ENCODE results near the gene TMEM121.
A peak's percentile ranks its signal among the peaks of the same experiment; 100 is the strongest.
"Not testable (repeated sequence)": the region's sequence is repeated elsewhere in the genome, so short reads cannot be mapped to it uniquely, and the experiment has no call there.

TMEM121 gene

DNA sequence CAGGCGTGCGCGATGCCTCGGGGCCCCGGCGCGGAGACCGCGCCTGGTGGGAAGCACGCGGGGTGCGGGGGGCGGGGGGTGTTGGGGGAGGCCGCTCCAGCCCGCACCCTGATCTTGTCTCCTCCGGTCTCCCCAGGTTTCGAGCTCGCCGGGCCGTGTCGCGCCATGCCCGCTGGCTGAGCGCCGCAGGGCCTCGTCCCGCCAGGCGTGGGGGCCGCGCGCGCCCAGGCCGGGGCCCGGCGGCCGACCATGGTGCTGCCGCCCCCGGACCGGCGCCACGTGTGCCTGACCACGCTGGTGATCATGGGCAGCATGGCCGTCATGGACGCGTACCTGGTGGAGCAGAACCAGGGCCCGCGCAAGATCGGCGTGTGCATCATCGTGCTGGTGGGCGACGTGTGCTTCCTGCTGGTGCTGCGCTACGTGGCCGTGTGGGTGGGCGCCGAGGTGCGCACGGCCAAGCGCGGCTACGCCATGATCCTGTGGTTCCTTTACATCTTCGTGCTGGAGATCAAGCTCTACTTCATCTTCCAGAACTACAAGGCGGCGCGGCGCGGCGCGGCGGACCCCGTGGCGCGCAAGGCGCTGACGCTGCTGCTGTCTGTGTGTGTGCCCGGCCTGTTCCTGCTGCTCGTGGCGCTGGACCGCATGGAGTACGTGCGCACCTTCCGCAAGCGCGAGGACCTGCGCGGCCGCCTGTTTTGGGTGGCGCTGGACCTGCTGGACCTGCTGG is 2.4 kb downstream of the TMEM121 start:
- peak; percentile 61 for DNase-seq (ENCODE audit: low read depth)

DNA sequence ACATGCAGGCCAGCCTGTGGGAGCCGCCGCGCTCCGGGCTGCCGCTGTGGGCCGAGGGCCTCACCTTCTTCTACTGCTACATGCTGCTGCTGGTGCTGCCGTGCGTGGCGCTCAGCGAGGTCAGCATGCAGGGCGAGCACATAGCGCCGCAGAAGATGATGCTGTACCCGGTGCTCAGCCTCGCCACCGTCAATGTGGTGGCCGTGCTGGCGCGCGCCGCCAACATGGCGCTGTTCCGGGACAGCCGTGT is 2.9 kb downstream of the TMEM121 start:
- DNase-seq (ENCODE audit: low read depth): no peak

DNA sequence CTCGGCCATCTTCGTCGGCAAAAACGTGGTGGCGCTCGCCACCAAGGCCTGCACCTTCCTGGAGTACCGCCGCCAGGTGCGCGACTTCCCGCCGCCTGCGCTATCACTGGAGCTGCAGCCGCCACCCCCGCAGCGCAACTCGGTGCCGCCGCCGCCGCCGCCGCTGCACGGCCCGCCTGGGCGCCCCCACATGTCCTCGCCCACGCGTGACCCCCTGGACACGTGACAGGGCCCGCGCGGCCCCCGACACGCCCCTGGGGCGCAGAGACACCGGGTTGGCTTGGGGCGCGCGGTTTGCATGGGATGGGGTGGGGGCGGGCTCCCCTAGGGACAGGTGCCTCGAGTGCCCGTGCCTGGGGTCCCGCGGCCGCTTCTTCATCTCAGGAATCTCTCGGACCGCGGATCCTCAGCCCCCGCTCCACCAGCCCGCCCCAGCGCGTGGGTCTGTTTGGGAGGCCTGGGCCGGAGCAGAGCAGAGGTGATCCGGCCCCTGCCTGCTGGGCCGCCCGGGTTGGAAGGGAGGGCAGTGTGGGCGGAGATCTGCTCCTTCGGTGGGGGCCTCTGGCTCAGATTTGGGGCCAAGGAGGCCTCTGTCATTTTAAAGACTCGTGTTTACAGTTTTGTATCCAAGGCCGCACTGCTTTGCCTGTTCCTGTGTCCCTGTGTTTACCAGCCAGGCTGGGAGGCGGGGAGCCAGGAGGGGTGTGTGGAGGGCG is 3.3 kb downstream of the TMEM121 start:
- peak; percentile 52 for DNase-seq (ENCODE audit: low read depth)

DNA sequence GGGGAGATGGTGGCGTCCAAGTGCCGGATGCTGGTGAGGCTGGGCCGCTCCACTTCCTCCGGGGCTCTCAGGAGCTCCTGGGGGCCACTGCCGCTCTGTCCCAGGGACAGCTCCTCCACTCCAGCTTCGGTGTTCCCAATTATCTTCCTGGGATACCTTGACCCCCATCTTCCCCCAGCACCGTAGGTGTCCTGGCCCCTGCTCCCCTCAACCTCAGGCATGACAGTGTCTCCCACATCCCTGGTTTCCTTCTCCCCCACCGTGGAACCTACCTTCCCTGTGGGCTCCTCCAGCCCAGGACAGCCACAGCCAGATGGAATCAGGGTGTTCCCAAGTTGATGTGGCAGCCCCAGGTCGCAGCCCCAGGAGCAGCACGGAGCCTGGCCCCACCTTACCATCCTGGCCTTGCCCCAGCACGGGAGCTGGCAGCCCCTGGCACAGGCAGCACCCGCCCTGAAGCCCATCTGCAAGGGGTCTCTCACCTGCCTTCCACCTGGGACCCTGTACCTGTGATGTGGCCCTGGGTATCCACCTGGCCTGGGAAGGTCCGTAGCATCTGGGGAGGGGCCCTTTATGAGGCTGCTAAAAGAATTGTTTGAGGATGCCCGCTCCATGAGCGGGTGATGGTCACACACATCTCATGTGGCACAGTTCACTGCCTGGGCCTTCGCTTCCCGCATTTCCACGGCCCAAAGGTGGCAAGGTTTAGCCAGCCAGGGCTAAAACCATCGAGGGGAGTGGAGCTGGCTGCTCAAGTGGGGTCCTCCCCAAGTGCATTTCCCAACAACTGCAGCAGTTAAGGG is 4.1 kb downstream of the TMEM121 start:
- no peak for DNase-seq (ENCODE audit: low read depth)

DNA sequence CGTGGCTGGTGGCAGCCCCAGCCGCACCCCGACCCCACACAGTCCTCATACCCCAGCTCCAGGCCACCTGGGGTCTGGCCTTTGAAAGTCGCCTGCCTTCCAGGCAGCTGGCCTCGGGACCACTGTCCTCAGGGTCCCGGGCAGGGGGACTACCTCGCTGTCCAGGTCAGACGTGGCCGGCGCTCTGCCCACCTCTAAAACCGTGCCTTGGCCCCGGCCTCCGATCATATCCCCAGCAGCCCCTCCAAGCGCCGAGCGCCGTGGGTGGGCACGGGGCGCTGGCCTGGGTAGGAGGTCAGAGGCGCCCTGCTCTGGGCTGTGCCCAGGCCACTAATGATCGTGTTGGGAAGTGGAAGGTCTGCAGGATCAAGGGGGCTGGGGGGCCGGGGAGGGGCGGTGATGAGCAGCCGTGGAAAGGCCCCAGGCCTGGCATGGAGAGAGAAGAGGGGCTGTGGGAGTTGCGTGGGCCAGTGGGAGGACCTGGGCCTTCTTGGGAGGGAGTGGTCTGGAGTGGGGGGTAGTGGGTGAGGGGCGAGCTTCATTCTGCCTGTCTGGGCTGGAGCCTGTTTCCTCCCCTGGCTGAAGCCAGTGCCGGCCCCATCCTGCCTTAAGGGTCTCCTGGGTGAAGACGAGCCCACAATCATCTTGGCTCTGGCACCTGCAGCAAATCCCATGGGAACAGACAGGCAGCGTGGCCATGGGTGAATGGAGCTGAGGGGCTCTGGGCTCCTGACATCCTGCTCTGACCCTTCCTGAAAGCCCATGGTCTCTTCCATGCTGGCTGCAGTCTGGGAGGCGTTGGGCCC is 4.9 kb downstream of the TMEM121 start:
- DNase-seq (ENCODE audit: low read depth): no peak

DNA sequence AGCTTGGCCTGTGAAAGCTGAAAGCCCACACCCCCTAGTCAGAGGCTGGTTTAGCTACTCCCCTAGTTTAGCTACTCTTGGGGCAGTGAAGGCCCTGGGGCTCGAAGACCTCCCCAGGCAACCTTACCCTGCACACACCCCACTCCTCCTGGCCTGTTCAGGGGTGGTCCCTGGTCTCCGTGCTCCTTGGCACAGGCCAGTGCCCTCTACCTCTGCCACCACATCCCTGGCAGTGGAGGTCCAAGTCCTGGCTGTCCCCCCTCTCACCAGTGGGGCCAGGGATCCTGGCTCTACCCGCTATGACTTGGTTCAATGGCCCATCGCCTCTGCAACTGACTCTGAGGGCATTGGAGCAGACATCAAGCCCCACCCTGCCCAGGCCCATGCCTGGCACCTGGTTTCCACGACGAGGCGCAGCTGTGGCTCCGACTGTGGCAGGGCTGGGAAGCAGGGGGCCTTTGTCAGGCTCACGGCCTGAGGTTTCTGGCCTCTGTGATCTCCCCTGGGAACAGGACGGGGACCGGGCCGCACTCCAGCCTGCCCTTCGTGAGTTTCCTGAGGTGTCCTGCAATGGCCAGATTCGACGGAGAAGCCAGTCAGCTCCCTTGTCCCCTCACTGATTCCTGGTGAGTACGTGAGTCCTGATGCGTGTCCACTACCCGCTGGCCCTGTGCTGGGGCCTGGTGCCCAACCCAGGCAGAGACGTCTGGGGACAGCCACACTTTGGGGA is 5.7 kb downstream of the TMEM121 start:
- DNase-seq (ENCODE audit: low read depth): no peak

DNA sequence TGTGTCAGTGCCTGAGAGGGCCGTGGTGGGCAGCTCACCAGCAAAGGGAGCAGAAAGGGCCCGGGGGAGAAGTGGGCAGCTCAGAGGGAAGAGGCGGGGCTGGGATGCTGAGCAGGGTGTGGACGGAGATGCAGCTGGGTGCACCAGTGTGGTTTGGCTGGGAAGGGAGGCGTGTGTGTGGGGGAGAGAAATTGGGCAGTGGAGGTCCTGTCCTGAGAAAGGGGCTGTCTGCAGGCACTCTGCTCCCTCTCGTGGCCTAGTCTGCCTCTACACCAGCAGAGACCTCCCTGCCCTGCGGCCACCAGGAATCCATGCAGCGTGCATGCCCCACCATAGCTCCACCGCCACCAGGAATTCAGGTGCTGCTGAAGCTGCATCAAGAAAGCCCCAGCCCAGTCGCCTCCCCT is 6.4 kb downstream of the TMEM121 start:
- DNase-seq (ENCODE audit: low read depth): no peak

DNA sequence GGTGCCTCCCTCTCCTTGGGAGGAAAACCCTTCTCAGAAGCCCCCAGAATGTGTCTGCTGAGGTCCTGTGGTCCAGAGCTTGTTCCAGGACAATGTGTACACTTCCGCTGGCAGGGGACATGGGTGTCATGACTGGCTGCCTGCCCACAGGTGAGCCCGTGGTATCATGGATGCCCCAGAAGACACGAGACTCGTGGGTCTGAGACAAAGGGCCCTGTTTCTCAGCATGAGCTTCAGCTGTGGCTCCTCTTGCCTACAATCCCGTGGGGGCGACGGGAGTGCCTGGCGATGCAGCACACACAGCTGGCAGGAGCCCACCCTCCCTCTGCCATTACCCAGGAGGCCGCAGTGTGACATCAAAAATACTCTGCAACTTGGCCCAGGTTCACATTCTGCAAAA is 7.0 kb downstream of the TMEM121 start:
- no peak for DNase-seq (ENCODE audit: low read depth)

DNA sequence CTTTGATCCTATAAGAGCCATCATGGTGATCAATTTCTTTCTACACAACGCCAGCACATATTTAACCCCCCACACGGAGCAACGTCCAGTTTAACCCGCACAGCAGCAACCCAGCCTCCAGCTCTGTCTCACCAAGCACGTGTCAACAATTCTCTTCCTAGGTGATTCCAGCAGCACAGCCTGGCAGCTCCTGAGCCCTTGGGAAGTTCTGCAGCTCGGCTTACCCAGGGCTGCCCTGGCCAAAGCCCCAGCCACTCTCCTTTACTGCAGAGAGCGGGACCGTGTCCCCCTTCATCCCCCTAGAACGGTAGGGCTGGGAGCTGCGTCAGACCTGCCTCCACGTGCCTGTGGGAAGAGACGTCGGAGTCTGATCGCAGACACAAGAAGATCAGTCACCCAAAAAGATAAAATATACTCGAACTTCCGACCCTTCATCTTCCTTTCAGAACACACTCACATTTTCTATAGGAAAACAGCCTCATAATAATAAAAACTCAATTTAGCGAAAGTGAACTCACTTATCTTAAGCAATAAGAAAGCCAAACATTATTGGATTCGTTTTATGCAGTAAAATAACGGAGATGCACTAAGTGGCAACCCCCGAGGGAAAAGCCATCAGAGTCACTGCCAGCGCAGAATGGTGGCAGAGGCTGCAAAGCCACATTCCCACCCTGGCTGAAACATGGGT is 7.6 kb downstream of the TMEM121 start:
- DNase-seq (ENCODE audit: low read depth): no peak

DNA sequence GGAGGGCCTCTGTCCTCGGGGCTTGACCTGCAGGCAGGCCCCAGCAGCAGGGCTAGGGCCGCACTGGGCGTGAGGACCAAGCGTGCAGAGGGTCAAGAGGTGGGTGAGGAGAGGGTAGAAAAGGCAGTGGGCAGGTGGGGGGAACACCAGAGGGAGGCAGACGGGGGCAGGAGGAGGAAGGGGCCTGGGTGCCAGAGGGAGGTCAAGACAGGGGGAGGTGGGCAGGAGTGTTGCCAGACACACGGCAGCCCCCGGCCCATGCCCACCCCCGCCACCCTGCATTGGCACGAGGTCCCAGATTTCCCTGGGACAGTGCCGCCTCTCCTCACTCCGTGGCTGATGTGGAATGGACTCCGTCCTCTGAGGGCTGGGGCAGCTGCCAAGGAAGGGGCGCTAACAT is 8.2 kb downstream of the TMEM121 start:
- DNase-seq (ENCODE audit: low read depth): no peak

DNA sequence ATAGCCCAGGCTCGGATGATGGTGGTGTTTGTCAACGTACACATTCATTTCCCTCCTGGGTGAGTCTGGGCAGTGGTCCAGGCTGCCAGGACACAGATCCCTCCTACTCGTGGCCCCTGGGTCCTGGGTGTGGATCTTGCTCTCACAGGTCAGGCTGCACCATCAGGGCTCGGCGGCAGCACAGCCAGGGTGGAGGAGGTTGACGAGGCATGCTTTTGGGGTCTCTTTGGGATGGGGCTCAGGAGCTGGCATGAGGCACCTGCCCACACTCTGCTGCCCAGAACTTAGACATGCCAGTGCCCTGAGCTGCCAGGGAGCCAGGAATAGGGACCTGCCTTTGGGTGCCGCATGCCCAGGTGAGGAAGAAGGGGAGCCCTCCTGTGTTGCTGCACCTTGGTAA is 9.7 kb downstream of the TMEM121 start:
- no peak for DNase-seq (ENCODE audit: low read depth)

DNA sequence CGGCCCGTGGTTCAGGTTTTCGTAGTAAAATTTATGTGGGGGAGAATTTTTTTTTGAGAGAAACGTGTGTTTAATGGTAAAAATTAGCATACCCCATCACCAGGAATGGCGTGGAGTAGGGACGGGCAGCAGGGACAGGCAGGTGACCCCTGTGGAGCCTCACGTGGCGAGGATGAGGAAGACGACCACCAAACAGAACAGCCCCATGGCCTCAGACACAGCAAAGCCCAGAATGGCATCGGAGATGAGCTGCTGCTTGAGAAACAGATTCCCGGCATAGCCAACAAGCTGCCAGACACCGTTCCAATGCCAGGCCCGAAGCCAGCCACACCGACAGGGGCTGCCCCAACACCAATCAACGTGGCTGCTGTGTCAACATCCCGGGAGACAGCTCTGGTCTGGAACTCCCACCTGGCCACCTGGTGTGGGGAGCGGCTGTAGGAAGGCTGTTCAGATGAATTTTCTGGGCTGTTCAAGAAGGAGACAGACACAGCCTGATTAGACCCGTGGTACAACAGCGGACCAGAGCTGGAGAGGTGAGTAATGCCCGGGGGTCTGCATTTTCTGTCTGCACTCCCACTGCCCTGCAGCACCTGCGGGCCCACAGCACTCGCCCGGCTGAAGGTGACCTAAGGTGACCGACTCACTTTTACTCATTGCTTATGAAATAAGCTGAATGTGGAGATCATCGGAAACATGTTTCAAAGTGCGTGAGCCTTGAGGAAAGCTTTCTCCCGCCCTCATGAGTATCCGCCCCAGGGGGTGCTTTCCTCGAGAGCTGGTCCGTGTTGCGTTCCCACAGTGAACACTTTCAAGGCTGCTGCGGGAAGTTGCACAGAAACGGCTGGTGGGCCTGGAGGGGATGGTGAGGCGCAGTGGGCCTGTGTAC is 10.6 kb downstream of the TMEM121 start:
- no peak for DNase-seq (ENCODE audit: low read depth)

DNA sequence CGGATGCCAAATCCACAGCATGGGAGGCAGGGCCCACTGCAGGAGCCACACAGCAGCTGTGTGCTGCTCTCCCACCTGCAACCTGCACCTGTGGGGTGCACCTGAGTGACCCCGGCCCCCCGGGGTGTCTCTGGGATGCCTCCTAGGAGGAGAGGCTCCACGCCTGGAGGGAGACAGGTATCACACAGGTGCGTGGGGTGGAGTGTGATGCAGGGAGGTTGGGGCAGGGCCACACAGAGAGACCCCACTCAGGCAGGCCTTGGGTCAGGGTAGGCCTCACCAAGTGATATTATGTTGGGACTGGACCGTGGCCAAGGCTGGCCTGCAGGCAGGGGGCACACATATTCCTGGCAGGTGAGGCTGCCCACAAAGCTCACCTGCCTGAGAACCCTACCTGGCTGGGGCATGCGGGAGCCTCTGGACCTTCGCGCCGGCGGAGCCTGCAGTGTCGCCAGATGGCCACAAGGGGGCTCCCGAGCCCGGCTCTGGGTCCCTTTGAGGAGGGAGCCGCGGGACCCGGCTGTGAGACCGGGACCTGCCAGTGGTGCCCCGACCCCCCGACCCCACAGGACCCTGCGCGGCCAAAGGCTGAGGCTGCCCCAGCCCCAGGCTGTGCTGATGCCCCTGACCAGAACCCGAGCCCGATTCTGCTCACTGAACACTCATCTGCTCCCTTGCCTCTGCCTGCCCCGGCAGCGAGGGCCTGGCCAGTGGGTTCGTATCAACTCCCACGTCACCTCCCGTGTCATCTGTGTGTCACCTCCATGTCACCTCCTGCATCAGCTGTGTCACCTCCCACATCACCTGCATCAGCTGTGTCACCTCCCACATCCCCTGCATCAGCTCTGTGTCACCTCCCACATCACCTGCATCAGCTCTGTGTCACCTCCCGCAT is 11.4 kb downstream of the TMEM121 start:
- peak; percentile 63 for DNase-seq (ENCODE audit: low read depth)

DNA sequence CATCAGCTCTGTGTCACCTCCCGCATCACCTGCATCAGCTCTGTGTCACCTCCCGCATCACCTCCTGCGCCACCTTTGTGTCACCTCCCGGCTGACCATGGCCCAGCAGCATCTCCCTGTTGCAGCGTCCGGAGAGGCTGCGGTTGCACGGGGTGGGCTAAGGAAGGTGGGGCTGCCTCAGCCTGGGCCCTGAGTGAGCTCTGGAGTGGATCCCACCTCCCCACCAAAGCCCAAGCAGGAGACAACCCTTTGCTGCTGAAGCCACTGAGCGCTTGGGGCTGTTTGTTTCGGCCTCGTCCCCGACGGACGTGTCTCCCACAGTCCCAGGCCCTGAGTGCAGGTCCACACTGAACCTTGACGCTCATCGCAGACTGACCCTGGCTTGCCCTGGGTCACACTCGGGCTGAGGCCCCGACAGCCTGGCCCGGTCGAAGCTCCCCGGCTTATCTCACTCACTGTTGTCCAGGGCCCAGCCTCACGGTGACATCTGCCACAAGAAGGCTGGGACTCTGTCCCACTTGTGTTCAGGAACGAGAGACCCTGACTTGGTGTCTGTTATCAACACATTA is 12.2 kb downstream of the TMEM121 start:
- no peak for DNase-seq (ENCODE audit: low read depth)

DNA sequence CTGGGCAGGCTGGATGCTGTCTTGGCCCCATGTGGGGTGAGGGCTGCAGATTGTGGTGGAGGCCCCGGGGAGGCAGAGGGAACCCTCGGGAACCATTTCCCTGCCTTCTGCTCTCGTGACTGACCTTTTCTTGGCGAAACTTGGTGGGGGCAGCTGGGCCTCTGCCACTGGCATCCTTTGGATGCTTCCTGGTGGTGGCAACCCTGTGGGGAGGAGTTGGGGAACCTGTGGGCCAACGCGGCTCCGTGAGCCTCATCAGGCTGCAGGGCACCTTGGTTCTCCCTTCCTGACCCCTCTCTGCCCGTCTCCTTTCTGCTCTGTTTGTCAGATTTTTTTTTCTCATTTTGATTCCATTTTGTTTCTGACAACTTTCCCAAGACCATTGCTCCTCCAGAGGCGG is 14.4 kb downstream of the TMEM121 start:
- no peak for DNase-seq (ENCODE audit: low read depth)

DNA sequence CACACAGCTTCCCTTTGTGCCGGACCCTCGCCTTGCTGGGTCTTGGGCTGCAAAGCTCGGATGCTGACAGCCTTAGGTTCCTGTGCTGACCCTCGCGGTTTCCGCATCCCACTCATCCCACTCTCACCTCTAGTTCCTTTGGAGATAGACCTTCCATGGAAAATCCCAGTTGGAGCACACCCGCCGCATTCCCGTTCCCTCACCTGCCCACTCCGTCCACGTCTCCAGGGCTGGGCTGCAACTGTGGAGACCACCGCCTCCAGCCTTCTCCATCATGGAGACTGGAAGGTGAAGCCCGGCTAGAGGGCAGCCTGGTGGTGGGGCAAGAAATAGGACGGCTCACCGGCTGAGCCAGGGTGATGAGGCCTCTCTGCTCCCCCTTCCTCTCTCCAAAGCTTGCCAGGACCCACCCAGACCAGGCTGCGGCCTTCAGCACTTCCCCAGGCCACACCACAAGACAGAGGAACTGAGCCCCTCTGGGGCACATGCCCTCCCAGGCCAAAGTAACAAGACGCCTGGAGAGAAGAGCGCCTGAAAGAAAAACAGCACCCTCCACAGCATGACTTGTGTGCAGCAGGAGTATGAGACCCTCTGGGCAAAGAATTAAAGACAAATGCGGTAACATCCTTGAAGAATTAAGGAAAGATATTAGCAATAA is 15.0 kb downstream of the TMEM121 start:
- no peak for DNase-seq (ENCODE audit: low read depth)

DNA sequence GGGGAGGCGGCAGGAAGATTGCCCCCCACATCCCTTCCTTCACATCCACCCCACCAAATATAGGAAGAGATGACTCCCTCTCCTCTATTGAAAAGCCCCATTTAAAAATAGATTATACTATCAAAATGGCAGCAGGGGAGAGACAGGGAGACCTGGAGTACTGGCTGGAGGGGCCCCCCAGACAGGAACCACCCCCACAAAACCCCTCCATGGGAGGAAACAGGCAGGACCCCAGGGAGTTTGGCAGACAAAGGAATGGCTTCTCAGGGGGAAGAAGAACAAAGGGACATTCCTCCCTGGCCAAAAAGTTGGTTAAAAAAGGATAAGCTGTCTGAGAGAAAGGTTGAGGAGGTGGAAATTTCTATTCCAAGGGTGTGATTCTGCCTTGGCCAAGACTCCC is 19.3 kb downstream of the TMEM121 start:
- not testable (repeated sequence) for DNase-seq (ENCODE audit: low read depth)

DNA sequence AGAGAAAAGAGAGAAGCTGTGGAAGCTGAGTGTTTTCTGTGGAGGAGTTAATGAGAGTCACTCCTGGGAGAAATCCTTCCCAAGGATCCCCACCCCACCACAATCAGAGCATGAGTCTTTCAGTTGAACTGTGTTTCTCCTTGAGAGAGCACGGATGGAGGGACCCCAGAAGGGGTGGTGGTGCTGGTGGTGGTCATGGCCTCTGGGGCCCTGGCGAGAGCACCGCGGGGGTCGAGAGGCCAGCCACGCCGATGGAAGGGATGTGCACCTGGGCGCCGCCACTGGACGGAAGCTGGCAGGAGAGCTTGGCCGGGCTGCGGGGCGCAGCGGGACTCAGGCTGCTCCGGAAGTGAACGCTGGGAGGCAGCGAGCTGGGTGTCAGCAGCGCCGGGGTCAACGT is 20.0 kb downstream of the TMEM121 start:
- not testable (repeated sequence) for DNase-seq (ENCODE audit: low read depth)
